Transverse colon (tissue), 4 donors: ENCODE results near the gene PCSK9. TPM values are rescaled to one million over a fixed set of nuclear protein-coding genes. Genes with fewer than 3 reads are reported as not detected.

Experiments
- DNase-seq: peaks from one replicate; pipeline ENCODE4 v3.0.0-alpha.2; 2019
- H3K27ac ChIP-seq, 4 donors: fragments of 200-600 bp; sonication (generic); 2 replicates each; pipeline ENCODE4 v1.5.1; 2016 to 2018; ENCODE audit warnings: inconsistent platforms in 4 of 4
- H3K27me3 ChIP-seq: fragments of 200-600 bp; sonication (generic); 2 replicates; pipeline ENCODE4 v1.5.1; 2017; ENCODE audit warnings: inconsistent platforms
- H3K36me3 ChIP-seq, 4 donors: fragments of 200-600 bp; sonication (generic); 2 replicates each; pipeline ENCODE4 v1.5.1; 2017 to 2019; ENCODE audit warnings: inconsistent platforms in 4 of 4
- H3K4me1 ChIP-seq, 4 donors: fragments of 200-600 bp; sonication (generic); 2 replicates each; pipeline ENCODE4 v1.5.1; 2017 to 2020; ENCODE audit warnings: inconsistent platforms in 4 of 4
- H3K4me3 ChIP-seq, 4 donors: fragments of 200-600 bp; sonication (generic); 1 replicate in 1 of 4; 2 replicates in 3 of 4; pipeline versions ENCODE4 v1.5.1 to v1.6.1; 2017 to 2019; ENCODE audit warnings: inconsistent platforms in 4 of 4
- H3K9me3 ChIP-seq, 2 donors: fragments of 200-600 bp; sonication (generic); 2 replicates each; pipeline ENCODE4 v1.5.1; 2017 to 2019; ENCODE audit warnings: inconsistent platforms in 2 of 2
- CTCF ChIP-seq, 5 experiments: fragments of 200-600 bp in 3 of 5; fragments of 450-650 bp in 2 of 5; sonication (generic) in 3 of 5; IDR thresholded peaks; 1 replicate in 2 of 5; 2 replicates in 3 of 5; pipeline ENCODE4 v1.5.1; 2016 to 2017; ENCODE audit warnings: antibody characterized with exemption in 5 of 5, inconsistent platforms in 3 of 5, mild to moderate bottlenecking in 2 of 5, moderate library complexity in 1 of 5
- EP300 ChIP-seq: sonication (generic); formaldehyde crosslinking; IDR thresholded peaks from one replicate; pipeline ENCODE4 v1.6.1; 2017; ENCODE audit warnings: antibody characterized with exemption, low read depth
- POLR2A ChIP-seq: fragments of 450-650 bp; IDR thresholded peaks from one replicate; pipeline ENCODE4 v1.6.1; 2016; ENCODE audit warnings: antibody characterized with exemption, mild to moderate bottlenecking, moderate library complexity
- POLR2AphosphoS5 ChIP-seq, 3 donors: sonication (generic); formaldehyde crosslinking; IDR thresholded peaks; one replicate each; pipeline ENCODE4 v1.6.1; 2016; ENCODE audit warnings: antibody characterized with exemption in 3 of 3
- WGBS, 2 donors: methylation state at CpG; one replicate each; pipeline ENCODE4 v1.1.5; 2018; ENCODE audit warnings: low coverage in 1 of 2; 5-methylcytosine and 5-hydroxymethylcytosine counted together
- in situ Hi-C, 4 donors: fragments of 200-750 bp; cut with MboI; loops; one replicate each; pipeline versions ENCODE4 v1.15.0 to v1.15.1; 2017; ENCODE audit warnings: low sequenced_read_pairs in 3 of 4, low pct_ligation_motif_present in 1 of 4, low pct_unique_long_range_greater_than_20kb in 1 of 4
- intact Hi-C: fragments of 100-400 bp; cut with DNase I; formaldehyde crosslinking; loops from one replicate; pipeline ENCODE4 v1.15.1; 2023; ENCODE audit warnings: low total_unique reads
- total RNA-seq, 4 donors: library from RNA; depleted of rRNA; stranded (reverse); fragments of >200 nt; gene quantifications; one replicate each; pipeline ENCODE4 v1.1.0, GENCODE V29; 2016

The PCSK9 gene
- total RNA-seq, 4 donors from 2014 or later, result 1.9 to 18.9 (median 2.6) TPM; not detected in 1

- no peak for DNase-seq
- 77% methylated on average over 7 of the region's 7 CpGs; no CpG with 5 or more reads in 1 of the 2 donors for WGBS, 2 donors
- no peaks in the 10 kb centered on the region for H3K4me1 ChIP-seq
- H3K27ac ChIP-seq, result no peak overlapping the region
- no peaks in the 10 kb centered on the region for H3K9me3 ChIP-seq
- no peaks in the 10 kb centered on the region for H3K36me3 ChIP-seq
- H3K4me3 ChIP-seq, result no peak overlapping the region
- intact Hi-C loops, result no loop called here
- TF ChIP-seq POLR2AphosphoS5 (IDR thresholded peaks at IDR 0.05), result no peak
- peaks cover 2% of the 10 kb centered on the region for H3K27me3 ChIP-seq
- in situ Hi-C loops, result no loop called here
Observed at GRCh38 chr1:55010887-55011217, 28.5 kb upstream of the PCSK9 start.

- no peaks in the 10 kb centered on the region for H3K36me3 ChIP-seq
- no peak for DNase-seq
- no peak overlapping the region for H3K27ac ChIP-seq
- TF ChIP-seq POLR2A, result no peak
- TF ChIP-seq CTCF (IDR thresholded peaks at IDR 0.05), result no peak
- no peak for TF ChIP-seq POLR2AphosphoS5 (IDR thresholded peaks at IDR 0.05)
- TF ChIP-seq EP300, result no peak
- WGBS, 2 donors, result 45 to 60% methylated on average over 1 of the region's 1 CpG
- peaks cover 4% of the 10 kb centered on the region for H3K27me3 ChIP-seq
- in situ Hi-C loops (no loop called here), intact Hi-C loops (no loop called here)
- no peak overlapping the region for H3K4me3 ChIP-seq
- no peaks in the 10 kb centered on the region for H3K4me1 ChIP-seq
- no peaks in the 10 kb centered on the region for H3K9me3 ChIP-seq
Observed at GRCh38 chr1:55012661-55013060, 26.7 kb upstream of the PCSK9 start.

- Histone ChIP-seq H3K4me1 (no peaks in the 10 kb centered on the region), H3K27ac (no peak overlapping the region), H3K36me3 (no peaks in the 10 kb centered on the region), H3K4me3 (no peak overlapping the region), H3K27me3 (peaks cover 10% of the 10 kb centered on the region), H3K9me3 (no peaks in the 10 kb centered on the region)
- TF ChIP-seq POLR2A (no peak), CTCF (IDR thresholded peaks at IDR 0.05) (no peak), EP300 (no peak)
- DNase-seq, result no peak
- intact Hi-C loops (no loop called here), in situ Hi-C loops (no loop called here)
- 80 to 86% methylated on average over 1 to 5 of the region's 5 CpGs for WGBS, 2 donors
Observed at GRCh38 chr1:55015123-55015522, 24.2 kb upstream of the PCSK9 start.

GRCh38 chr1:55015731-55016620 is 23.4 kb upstream of the PCSK9 start:
- intact Hi-C loops (no loop called here), in situ Hi-C loops (no loop called here)
- Histone ChIP-seq H3K4me3 (no peak overlapping the region), H3K4me1 (no peaks in the 10 kb centered on the region), H3K9me3 (no peaks in the 10 kb centered on the region), H3K27ac (no peak overlapping the region), H3K27me3 (peaks cover 10% of the 10 kb centered on the region), H3K36me3 (no peaks in the 10 kb centered on the region)
- no peak for TF ChIP-seq POLR2A
- no peak for TF ChIP-seq EP300
- TF ChIP-seq POLR2AphosphoS5 (IDR thresholded peaks at IDR 0.05), result no peak
- no peak for TF ChIP-seq CTCF (IDR thresholded peaks at IDR 0.05)
- WGBS, 2 donors, result 39 to 71% methylated on average over 5 to 12 of the region's 12 CpGs
- DNase-seq, result no peak

GRCh38 chr1:55018395-55018794 is 21.0 kb upstream of the PCSK9 start:
- Histone ChIP-seq H3K4me3 (no peak overlapping the region), H3K36me3 (no peaks in the 10 kb centered on the region), H3K4me1 (no peaks in the 10 kb centered on the region), H3K9me3 (no peaks in the 10 kb centered on the region), H3K27me3 (peaks cover 10% of the 10 kb centered on the region), H3K27ac (no peak overlapping the region)
- WGBS, 2 donors, result 86% methylated on average over 9 of the region's 9 CpGs; no CpG with 5 or more reads in 1 of the 2 donors
- intact Hi-C loops, result no loop called here
- TF ChIP-seq POLR2A (no peak), CTCF (IDR thresholded peaks at IDR 0.05) (no peak), EP300 (no peak), POLR2AphosphoS5 (IDR thresholded peaks at IDR 0.05) (no peak)
- in situ Hi-C loops, result no loop called here
- DNase-seq, result no peak
